HUES6 (cell line): ENCODE data around the gene COL20A1.

ENCODE experiments used
- H3K27ac ChIP-seq: 2 replicates; pipeline ENCODE4 v1.7.0; 2013; ENCODE audit warnings: low read depth, mild to moderate bottlenecking, low read length, inconsistent platforms
- H3K27me3 ChIP-seq: 2 replicates; pipeline ENCODE4 v1.6.1; 2013; ENCODE audit warnings: low read length; ENCODE audit not compliant: control insufficient read depth, insufficient read depth
- H3K36me3 ChIP-seq: 2 replicates; pipeline ENCODE4 v1.6.1; 2013; ENCODE audit warnings: low read length; ENCODE audit not compliant: control insufficient read depth, insufficient read depth
- H3K4me1 ChIP-seq: 2 replicates; pipeline ENCODE4 v1.6.1; 2013; ENCODE audit warnings: low read length; ENCODE audit not compliant: control insufficient read depth, insufficient read depth
- H3K4me3 ChIP-seq: 2 replicates; pipeline ENCODE4 v1.5.1; 2013; ENCODE audit warnings: low read depth, low read length
- H3K9ac ChIP-seq: one replicate; pipeline ENCODE4 v1.6.1; 2013; ENCODE audit warnings: mild to moderate bottlenecking, low read length
- H3K9me3 ChIP-seq: 2 replicates; pipeline ENCODE4 v1.6.1; 2013; ENCODE audit warnings: low read depth, low read length; ENCODE audit not compliant: control insufficient read depth, insufficient read depth

Gene COL20A1

GRCh38 chr20:63342561-63343459 is 49.8 kb downstream of the COL20A1 start:
- Histone ChIP-seq H3K9me3 (no peaks in the 10 kb centered on the region), H3K9ac (no peak overlapping the region), H3K27ac (no peak overlapping the region), H3K27me3 (peaks cover 9% of the 10 kb centered on the region), H3K36me3 (no peaks in the 10 kb centered on the region), H3K4me1 (no peaks in the 10 kb centered on the region), H3K4me3 (no peak overlapping the region)

DNA sequence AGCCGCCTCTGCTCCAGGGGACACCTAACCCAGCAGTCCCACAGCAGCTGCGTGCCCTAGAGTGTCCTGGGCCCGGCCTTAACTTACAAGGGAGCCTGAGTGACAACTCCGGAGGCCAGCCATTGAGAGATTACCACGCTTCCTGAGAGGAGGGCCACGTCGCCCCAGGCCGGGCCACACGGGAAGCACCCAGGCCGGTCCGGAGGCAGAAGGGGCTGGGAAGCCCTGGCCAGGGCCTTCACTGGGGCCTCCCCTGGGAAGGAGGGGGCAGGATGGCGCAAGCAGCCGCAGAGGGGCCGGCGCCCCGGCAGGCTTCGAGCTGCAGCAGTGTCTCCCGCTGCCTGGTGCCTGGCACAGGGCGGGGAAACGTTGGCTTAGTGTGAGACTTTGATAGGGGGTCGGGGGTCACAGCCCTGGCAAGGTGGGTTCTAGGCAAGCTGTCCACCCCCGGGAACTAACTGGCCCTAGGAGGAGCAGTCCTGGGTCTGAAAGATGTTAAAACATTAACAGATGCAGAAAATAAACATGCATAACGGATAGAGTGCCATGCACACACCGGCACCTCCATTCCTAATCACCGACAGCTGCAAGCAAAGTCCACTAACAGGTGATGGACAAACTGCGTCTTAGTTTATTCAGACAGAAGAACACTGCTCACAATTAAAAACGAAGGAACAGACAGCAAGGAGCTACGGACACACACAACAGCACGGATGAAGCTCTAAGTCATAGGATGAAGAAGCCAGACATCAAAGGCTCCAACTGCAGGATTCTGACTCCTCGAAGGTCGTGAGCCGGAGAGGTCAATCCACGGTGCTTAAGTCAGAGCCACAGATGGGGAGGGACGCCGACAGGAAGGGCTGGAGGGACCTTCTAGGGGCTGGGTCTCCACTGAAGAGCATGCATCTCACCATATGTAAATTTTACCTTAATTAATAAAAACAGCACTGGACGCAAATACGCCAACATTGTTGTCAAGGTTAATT is 50.8 kb downstream of the COL20A1 start:
- Histone ChIP-seq H3K36me3 (no peaks in the 10 kb centered on the region), H3K4me1 (no peaks in the 10 kb centered on the region), H3K27me3 (no peaks in the 10 kb centered on the region), H3K9ac (no peak overlapping the region), H3K9me3 (no peaks in the 10 kb centered on the region), H3K4me3 (no peak overlapping the region), H3K27ac (no peak overlapping the region)

DNA sequence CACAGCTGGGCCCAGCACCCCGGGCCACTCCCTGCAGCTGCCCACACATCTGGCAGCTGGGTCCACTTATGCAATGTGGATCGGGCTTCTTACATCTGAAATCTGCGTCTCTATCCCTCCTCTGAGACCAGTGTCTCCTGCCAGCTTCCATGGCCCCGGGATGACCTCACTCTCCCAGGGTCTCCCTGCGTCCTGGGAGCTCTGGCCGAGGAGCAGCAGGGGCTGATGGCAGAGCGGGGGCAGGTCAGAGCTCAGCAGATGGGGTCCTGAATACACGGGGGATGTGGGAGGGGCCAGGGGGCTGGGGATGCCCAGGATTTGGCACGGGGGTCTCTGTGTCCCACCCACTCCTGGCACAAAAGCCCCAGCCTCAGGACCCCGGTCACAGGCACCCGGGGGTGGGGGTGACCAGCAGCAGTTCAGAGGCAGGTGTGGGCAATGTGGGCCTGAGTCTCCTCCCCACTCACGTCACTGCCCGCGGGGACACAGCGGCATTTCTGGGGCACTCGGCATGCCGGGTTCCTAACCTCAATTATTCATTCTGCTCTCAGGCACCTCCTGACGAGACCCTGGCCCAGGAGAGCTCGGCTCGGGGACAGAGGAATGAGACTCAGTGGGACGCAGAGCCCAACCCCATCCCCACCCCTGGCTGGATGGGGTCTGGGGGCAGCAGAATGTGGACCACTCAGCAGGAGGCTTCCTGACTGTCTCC is 51.8 kb downstream of the COL20A1 start:
- Histone ChIP-seq H3K27ac (no peak overlapping the region), H3K9ac (no peak overlapping the region), H3K9me3 (no peaks in the 10 kb centered on the region), H3K27me3 (no peaks in the 10 kb centered on the region), H3K4me1 (no peaks in the 10 kb centered on the region), H3K4me3 (no peak overlapping the region), H3K36me3 (no peaks in the 10 kb centered on the region)

GRCh38 chr20:63345328-63346100 is 52.5 kb downstream of the COL20A1 start:
- Histone ChIP-seq H3K9ac (no peak overlapping the region), H3K27me3 (no peaks in the 10 kb centered on the region)

GRCh38 chr20:63346131-63347080 is 53.4 kb downstream of the COL20A1 start:
- Histone ChIP-seq H3K27me3 (no peaks in the 10 kb centered on the region), H3K4me1 (no peaks in the 10 kb centered on the region), H3K9ac (no peak overlapping the region), H3K4me3 (no peak overlapping the region), H3K9me3 (no peaks in the 10 kb centered on the region), H3K27ac (no peak overlapping the region), H3K36me3 (no peaks in the 10 kb centered on the region)

More at GRCh38 chr20:63345328-63346100, 52.5 kb downstream of the COL20A1 start:
- H3K4me3 ChIP-seq = no peak overlapping the region
- H3K9me3 ChIP-seq = no peaks in the 10 kb centered on the region
- H3K36me3 ChIP-seq = no peaks in the 10 kb centered on the region
- no peaks in the 10 kb centered on the region for H3K4me1 ChIP-seq
- H3K27ac ChIP-seq = no peak overlapping the region

DNA sequence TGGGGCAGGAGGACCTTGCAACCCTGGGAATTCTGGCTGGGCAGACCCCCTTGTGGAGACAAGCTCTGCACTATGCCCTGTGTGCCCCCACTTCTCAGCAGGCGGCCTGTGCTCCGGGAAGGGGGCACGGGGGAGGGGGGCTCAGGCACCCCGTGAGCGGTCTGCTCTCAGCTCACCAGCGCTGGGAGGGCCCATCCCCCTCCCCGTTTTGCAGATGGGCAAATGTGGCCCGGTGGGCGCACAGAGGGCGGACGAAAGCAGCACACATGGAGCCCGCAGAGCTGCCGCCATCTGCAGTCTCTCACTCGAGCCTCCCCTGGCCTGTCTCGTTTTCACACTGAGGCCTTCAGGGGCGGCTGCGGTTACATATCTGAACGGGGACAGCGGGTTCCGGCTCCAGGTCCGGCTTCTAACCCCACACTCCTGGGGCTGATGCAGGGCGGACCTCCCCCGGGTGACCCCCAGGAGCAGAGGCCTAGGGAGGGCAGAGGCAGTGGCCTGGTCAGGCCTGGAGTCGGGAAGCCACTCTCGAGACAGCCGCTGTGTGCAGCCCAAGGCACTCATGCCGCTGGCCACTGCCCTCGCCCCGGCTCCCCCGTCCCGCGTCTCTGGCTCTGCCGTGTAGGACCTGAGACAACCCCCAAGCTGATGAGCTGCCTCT is 54.2 kb downstream of the COL20A1 start:
- no peak overlapping the region for H3K27ac ChIP-seq
- no peaks in the 10 kb centered on the region for H3K36me3 ChIP-seq
- H3K4me1 ChIP-seq = peaks cover 4% of the 10 kb centered on the region
- no peak overlapping the region for H3K9ac ChIP-seq
- H3K9me3 ChIP-seq = no peaks in the 10 kb centered on the region
- H3K27me3 ChIP-seq = no peaks in the 10 kb centered on the region
- no peak overlapping the region for H3K4me3 ChIP-seq

DNA sequence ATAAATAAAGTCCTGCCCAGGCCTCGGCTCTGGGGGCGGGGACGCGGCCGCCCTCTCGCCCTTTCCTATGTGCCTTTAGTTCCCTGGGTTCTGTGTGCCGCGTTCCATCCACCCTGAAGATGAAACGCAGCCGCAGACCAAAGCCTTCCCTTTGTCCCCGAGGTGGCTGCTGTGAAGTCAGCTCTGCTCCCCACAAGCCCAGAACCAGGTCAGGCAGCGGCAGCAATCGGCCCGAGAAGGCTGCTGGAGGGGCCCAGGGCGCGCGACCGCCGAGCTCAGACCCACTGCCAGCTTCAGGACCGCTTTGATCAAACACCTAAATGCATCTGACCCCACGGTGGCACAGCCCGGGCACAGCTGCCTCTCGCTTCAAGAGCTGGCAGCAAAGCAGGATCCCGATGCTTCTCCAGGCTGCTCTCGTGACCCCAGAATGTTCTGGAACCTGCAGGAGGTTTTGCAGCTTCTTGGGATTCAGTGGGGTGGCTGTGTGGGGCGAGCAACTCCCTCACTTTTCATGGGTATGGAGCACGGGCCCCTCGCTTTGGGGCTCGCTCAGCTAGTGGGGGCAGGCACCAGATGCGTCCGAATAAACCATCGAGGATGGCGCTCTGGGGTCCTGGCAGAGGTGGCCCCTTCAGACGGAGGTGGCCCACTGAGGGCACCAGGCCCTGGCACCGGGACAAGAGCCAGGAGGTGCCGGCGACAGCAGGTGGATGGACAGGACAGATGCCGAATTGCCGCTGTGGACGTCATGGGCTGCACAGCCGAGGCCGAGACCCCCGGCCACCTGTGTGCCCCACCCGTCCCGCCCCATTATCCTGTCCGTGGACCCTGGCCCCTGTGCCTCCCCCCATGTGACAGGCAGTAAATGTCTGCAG is 55.2 kb downstream of the COL20A1 start:
- no peaks in the 10 kb centered on the region for H3K36me3 ChIP-seq
- H3K9ac ChIP-seq = no peak overlapping the region
- H3K27me3 ChIP-seq = no peaks in the 10 kb centered on the region
- H3K27ac ChIP-seq = no peak overlapping the region
- no peaks in the 10 kb centered on the region for H3K9me3 ChIP-seq
- peaks cover 4% of the 10 kb centered on the region for H3K4me1 ChIP-seq
- H3K4me3 ChIP-seq = no peak overlapping the region

- Histone ChIP-seq H3K36me3 (no peaks in the 10 kb centered on the region), H3K4me1 (peaks cover 4% of the 10 kb centered on the region), H3K27ac (no peak overlapping the region), H3K9ac (no peak overlapping the region), H3K9me3 (no peaks in the 10 kb centered on the region), H3K27me3 (no peaks in the 10 kb centered on the region), H3K4me3 (no peak overlapping the region)
Observed at GRCh38 chr20:63348828-63349515, 56.0 kb downstream of the COL20A1 start.
